AG04450 (cell line): ENCODE data around the gene SAMD4B. TPM values are rescaled to one million over a fixed set of nuclear protein-coding genes. Genes with fewer than 3 reads are reported as not detected.

Experiments used
- CTCF ChIA-PET: fragments of 300-600, 350-600 bp; formaldehyde crosslinking; extraction: SDS; loops from one replicate; lab custom pipeline; 2022; ENCODE audit warnings: antibody characterized with exemption, inconsistent platforms; lab: Charles Lee
- POLR2A ChIA-PET: fragments of 350-600 bp; formaldehyde crosslinking; extraction: SDS; loops from one replicate; lab custom pipeline; 2021; ENCODE audit warnings: antibody characterized with exemption, inconsistent platforms; lab: Yijun Ruan, JAX
- DNase-seq: peaks from one replicate; pipeline ENCODE4 v3.0.0-alpha.2; 2011; ENCODE audit warnings: low read depth, low spot score
- H3K27ac ChIP-seq: one replicate; pipeline ENCODE4 v1.5.1; 2012; ENCODE audit warnings: low read depth, low read length, control low read depth
- H3K27me3 ChIP-seq: one replicate; pipeline ENCODE4 v1.6.0; 2012; ENCODE audit warnings: low read length; ENCODE audit not compliant: control insufficient read depth, insufficient read depth
- H3K4me3 ChIP-seq: 2 replicates; pipeline ENCODE4 v1.5.1; 2011; ENCODE audit warnings: mild to moderate bottlenecking, low read depth, low read length, control low read depth
- H3K9me3 ChIP-seq: 2 replicates; pipeline ENCODE4 v1.5.1; 2012; ENCODE audit warnings: low read length; ENCODE audit not compliant: control insufficient read depth, insufficient read depth
- CTCF ChIP-seq: IDR thresholded peaks from 2 replicates; pipeline ENCODE4 v1.5.1; 2011; ENCODE audit warnings: low read depth, low read length, control low read depth, inconsistent platforms
- polyA plus RNA-seq: library from polyadenylated mRNA; depleted of rRNA; stranded (reverse); fragments of >200 nt; gene quantifications from 2 replicates; pipeline ENCODE4 v1.2.3, GENCODE V29; 2011

The SAMD4B gene
- polyA plus RNA-seq, 1 experiment: 33.4 TPM

DNA sequence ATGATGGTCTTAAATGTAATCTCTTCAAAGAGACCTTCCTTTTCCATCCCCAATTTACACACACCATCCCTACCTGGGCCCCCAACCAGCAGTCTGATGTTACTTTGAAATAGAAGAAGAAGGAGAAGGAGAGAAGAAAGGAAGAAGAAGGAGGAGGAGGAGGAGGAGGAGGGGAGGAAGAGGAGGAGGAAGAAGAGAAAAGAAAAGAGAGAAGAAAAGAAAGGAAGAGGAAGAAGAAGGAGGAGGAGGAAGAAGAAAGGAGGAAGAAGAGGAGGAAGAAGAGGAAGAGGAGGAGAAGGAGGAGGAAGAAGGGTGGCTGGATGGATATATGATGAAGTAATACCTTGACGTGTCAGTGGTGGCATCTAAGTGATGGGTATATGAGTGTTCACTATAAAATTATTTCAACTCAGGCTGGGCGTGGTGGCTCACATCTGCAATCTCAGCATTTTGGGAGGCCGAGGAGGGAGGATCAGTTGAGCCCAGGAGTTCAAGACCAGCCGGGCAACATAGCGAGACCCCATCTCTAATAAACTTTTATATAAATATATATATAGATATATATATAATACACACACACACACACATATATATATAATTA, 17.9 kb upstream of the SAMD4B start:
- TF ChIP-seq CTCF: no peak
- no peak overlapping the region for H3K27ac ChIP-seq
- H3K4me3 ChIP-seq: no peak overlapping the region
- no peaks in the 10 kb centered on the region for H3K9me3 ChIP-seq
- H3K27me3 ChIP-seq: peaks cover 27% of the 10 kb centered on the region
- ChIA-PET CTCF (no interaction called here), POLR2A (no interaction called here)
- no peak for DNase-seq

DNA sequence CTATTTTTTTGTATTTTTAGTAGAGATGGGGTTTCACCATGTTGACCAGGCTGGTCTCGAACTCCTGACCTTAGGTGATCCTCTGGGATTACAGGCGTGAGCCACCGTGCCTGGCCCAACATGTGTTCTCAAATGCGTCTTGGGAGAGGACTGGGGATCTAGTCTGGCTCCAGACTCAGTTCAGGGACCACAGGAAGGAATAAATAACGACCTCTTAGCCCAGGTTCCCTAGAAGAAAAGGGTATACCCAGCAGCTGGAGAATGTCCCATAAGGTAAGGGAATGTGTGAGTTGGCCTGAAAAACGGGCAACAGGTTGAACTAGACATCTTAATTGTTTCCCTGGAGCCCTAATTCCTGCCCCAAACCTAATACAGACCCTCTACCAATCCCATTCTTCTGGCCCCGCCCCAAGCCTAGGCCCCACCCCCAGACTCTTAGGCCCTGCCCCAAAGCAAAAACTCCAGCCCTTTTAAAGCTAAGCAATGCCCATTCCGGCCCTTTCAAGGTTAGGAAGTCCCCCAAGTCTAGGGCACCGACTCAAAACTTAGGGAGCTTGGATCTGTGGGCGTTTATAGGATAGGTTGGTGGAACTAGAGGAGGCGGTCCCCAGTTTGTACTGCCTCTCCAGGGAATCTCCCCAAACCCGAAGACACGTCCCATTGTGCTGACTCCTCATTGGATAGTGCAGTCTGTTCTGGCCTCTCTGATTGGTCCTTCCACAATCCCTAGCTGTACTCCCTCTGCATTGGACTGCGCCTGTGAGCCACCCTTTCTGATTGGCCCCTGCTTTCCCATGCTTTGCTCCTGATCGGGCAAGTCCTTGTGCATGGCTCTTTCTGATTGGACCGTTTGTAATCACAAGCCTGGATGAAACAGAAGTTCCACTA, 16.2 kb upstream of the SAMD4B start:
- H3K4me3 ChIP-seq: no peak overlapping the region
- no peaks in the 10 kb centered on the region for H3K9me3 ChIP-seq
- CTCF ChIA-PET: interaction anchor here (0.5 to 7.1 kb wide), 9 partner anchors 11 to 1142 kb away, joined by 3 to 91 read pairs (median 4); partner anchors contain the start of gene SAMD4B
- H3K27me3 ChIP-seq: peaks cover 22% of the 10 kb centered on the region
- POLR2A ChIA-PET: no interaction called here
- no peak for DNase-seq
- TF ChIP-seq CTCF: no peak
- no peak overlapping the region for H3K27ac ChIP-seq

DNA sequence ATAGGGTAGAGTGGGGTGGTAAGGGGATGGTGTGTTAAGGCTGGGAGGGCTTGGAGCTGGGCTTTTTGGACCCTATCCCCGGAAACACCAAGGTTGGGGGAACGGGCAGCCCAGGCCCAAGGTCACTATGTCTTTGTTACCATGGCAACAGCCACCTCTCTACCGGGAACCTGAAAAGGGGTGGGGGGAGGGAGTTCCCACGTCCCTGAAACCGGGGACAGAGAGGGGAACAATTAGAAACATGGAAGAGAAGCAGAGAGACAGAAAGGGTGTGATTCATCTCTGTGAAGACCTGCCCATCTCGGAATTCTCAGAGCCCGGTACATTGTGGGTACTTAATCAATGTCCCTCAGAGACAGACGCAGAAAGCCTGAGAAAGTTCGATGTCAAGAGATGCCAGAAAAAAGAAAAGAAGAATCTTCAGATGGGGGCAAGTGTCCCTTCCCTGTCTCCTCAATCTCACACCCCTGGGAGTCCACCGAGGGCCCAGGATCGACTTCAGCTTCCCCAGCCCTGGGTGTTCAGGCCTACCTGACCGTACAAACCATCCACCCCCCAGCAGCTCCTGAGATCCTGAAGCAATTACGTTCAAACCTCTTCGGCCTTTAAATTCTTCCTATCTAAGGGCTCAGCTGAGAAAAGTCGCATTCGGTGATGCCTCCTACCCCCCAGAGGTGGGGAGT, 14.7 kb upstream of the SAMD4B start:
- Histone ChIP-seq H3K27ac (no peak overlapping the region), H3K4me3 (no peak overlapping the region), H3K27me3 (peaks cover 15% of the 10 kb centered on the region), H3K9me3 (no peaks in the 10 kb centered on the region)
- ChIA-PET POLR2A (no interaction called here), CTCF (interaction anchor here (0.5 to 7.1 kb wide), 11 partner anchors 32 to 925 kb away, joined by 3 to 91 read pairs (median 3); partner anchors contain the start of gene FAM98C)
- no peak for DNase-seq
- no peak for TF ChIP-seq CTCF

DNA sequence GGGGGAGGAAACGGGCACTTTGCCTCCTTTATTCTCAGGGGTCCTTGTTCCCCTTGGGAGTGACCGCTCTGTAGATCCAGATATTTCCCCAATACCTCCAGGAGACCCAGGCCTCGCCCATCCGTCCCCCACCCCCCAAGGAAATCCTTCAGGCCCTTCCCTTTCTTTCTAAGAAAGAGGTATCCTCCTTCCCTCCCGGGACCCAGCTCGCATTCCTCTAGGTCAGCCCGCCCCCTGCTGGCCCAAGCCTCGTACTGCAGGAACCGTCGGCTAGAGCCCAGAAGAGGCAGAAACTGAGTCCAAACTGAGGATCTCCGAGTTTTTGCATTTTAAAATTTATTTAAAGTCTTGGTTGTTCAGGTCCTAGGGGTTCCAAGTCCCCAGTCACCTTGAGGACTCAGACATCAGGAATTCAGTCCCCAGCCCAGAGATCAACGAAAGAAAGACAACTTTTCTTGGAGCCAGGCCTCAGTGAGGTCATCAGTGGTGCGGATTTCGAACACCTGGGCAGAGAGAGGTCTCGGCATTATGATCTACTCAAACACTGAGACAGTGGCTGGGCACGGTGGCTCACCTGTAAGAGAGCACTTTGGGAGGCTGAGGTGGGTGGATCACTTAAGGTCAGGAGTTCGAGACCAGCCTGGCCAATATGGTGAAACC, 14.0 kb upstream of the SAMD4B start:
- H3K27ac ChIP-seq: no peak overlapping the region
- H3K9me3 ChIP-seq: no peaks in the 10 kb centered on the region
- H3K4me3 ChIP-seq: no peak overlapping the region
- POLR2A ChIA-PET: interaction anchor here (0.5 kb wide), 1 partner anchor 117 kb away, joined by 3 read pairs; no protein-coding TSS in a partner anchor
- peaks cover 12% of the 10 kb centered on the region for H3K27me3 ChIP-seq
- CTCF ChIA-PET: interaction anchor here (0.5 to 7.1 kb wide), 10 partner anchors 63 to 925 kb away, joined by 3 to 91 read pairs (median 4); partner anchors contain the start of gene FAM98C
- TF ChIP-seq CTCF: peak; percentile 97
- DNase-seq: peak; percentile 30
